CD4-positive, alpha-beta T cell treated with Interleukin-4 for 1 hour (primary cell): ENCODE measurements around the gene RHOU.
A peak's percentile ranks its signal among the peaks of the same experiment; 100 is the strongest.
"Not testable (repeated sequence)": the region's sequence is repeated elsewhere in the genome, so short reads cannot be mapped to it uniquely, and the experiment has no call there.

Experiments used
- DNase-seq, 2 donors: peaks; one replicate each; pipeline ENCODE4 v3.0.0-alpha.2; 2020 to 2022

Gene RHOU

DNA sequence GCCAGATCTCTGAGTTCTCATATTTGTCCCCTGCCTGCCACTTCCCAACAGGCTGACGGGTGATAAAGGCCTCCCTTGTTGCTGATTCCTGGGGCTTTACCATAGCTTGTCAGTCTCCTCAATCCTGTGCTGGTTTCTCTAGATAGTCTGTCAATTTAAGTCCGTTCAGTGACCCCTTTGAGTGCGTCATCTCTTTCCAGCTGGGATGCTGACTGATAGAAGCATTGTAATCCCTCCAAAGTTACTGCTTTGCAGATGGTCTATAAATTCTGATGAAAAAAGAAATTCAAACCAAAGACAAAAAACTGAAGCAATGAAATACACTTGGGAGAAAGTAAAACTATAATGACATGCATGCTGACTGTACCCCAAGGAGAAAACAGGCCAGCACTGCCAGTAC, 28.3 kb downstream of the RHOU start:
- DNase-seq = no peak

DNA sequence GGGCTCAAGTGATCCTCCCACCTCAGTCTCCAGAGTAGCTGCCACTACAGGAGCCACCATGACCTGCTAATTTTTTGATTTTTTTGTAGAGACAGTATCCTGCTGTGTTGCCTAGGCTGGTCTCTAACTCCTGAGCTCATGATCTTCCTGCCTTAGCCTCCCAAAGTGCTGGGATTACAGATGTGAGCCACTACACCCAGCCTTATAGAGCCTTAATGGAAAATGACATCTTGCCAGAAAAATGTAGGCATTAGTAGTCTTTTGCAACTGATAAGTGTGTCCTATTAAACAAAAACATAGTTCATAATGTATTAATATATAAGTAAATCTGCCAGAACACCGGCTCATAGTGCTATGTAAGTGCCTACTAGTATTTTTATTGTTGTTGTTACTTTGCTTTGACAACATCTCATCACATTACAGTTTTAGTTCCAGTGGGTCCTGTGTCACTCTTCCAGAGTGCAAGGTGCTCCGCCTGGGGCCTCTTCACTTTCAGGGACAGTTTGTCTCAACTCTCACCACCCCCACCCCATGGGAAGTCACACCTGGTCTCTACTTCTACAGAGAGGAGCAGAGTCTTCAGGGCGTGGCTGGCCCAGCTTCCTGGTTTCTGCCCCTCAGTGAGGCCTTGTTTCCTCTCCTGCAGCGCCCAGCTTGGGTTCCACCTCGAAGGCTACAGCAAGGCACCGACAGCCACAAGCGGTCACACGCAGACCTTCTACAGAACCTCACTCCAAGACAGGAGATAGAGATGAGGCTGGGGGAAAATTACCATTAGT, 30.1 kb downstream of the RHOU start:
- peak; percentile 46 to 52 for DNase-seq

DNA sequence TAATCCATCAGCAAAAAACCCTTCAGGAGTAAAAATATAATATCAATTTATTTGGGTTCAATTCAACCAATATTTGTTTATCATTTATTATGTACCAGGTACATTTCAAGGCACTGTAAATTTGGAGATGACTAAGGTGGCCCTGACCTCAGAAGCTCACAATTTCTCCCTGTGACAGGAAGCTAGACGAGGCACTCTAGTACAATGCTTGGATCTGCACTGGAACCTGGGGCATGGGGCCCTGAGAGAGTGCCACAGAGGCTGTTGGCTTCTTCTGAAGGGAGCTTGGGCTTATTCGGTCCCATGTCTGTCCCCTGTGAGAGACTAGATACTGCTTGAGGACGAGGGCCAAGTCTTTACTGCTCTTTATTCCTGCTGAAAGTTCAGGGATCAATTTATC, 31.5 kb downstream of the RHOU start:
- DNase-seq = no peak

GRCh38 chr1:228767636-228768354, 32.5 kb downstream of the RHOU start:
- no peak for DNase-seq

- DNase-seq = no peak
Measured at GRCh38 chr1:228768355-228769000, 33.2 kb downstream of the RHOU start.

GRCh38 chr1:228770779-228771223, 35.5 kb downstream of the RHOU start:
- no peak for DNase-seq

- DNase-seq = peak in 1 of 2 donors; percentile 11
Measured at GRCh38 chr1:228772516-228773212, 37.4 kb downstream of the RHOU start.

DNA sequence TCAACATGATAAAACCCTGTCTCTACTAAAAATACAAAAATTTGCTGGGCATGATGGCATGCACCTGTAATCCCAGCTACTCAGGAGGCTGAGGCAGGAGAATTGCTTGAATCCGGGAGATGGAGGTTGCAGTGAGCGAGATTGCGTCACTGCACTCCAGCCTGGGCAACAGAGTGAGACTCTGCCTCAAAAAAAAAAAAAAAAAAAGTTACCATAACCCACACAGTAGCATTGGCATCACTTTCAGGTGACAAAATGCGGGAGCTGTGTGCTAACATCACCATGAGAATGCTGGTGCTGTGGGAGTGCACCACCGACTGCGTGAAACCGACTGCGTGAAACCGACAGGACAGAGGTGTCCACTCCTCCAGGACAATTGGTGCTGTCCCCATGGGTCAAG, 40.7 kb downstream of the RHOU start:
- not testable (repeated sequence) for DNase-seq

DNA sequence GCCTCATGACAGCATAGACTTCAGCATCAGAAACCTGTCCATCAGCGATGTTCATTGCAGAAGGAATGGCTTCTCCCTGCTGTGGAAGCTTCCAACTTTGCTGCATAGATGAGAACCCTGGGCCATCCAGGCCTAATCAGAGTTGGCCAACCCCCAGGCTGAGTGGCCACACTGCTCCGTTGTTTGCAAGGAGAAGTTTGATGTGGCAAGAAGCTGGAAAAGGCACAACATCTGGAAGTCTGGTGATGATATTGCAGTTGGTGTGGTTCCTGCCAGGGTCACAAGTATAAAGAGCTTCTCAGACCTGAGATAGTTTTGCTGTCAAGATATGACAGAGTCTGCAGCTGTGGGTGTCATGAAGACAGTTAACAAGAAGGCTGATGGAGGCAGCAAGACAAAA, 41.2 kb downstream of the RHOU start:
- DNase-seq = no peak

GRCh38 chr1:228777236-228777635, 42.0 kb downstream of the RHOU start:
- no peak for DNase-seq

DNA sequence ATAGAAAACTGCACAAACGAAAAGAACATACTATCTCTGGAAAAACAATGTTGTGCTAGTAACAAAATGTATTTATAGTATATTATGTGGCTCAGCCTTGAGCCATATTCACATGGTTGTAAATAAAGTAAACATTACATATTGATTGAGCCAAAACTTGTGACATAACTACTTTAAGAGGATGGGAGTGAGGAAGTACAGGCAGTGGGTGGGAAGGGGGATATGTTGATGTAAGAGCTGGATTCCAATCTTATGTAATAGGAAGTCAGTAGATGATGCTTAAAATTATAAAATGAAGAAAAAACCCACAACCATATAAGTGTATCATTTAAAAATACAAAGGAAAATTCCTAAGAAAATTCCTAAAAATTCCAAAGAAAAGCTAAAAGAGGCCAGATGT, 42.7 kb downstream of the RHOU start:
- DNase-seq = no peak

- DNase-seq = no peak
Measured at GRCh38 chr1:228778466-228778865, 43.2 kb downstream of the RHOU start.

- DNase-seq = peak in 1 of 2 donors; percentile 26
Measured at GRCh38 chr1:228778961-228779360, 43.7 kb downstream of the RHOU start.

GRCh38 chr1:228781161-228781808, 46.0 kb downstream of the RHOU start:
- DNase-seq = no peak

DNA sequence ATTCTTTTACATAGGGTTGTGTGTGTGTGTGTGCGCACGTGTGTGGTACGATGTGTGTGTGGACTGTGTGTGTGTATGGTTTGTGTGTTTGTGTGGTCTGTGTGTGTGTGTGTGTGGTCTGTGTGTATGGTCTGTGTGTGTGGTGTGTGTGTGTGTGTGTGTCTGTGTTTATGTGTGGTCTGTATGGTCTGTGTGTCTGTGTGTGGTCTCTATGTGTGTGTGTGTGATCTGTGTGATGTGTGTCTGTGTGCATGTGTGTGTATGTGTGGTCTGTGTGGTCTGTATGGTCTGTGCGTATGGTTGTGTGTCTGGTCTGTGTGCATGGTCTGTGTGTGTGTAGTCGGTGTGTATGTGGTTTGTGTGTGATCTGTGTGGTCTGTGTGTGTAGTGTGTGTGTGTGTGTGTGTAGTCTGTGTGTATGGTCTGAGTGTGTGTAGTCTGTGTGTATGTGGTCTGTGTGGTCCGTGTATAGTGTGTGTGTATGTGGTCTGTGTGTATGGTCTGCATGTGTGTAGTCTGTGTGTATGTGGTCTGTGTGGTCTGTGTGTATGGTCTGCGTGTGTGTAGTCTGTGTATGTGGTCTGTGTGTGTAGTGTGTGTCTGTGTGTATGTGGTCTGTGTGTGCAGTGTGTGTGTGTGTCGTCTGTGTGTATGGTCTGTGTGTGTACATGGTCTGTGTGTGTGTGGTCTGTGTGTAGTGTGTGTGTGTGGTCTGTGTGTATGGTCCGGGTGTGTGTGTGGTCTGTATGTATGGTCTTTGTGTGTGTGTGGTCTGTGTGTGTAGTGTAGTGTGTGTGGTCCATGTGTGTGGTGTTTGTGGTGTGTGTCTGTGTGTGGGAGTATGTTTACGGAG, 46.8 kb downstream of the RHOU start:
- no peak for DNase-seq

DNA sequence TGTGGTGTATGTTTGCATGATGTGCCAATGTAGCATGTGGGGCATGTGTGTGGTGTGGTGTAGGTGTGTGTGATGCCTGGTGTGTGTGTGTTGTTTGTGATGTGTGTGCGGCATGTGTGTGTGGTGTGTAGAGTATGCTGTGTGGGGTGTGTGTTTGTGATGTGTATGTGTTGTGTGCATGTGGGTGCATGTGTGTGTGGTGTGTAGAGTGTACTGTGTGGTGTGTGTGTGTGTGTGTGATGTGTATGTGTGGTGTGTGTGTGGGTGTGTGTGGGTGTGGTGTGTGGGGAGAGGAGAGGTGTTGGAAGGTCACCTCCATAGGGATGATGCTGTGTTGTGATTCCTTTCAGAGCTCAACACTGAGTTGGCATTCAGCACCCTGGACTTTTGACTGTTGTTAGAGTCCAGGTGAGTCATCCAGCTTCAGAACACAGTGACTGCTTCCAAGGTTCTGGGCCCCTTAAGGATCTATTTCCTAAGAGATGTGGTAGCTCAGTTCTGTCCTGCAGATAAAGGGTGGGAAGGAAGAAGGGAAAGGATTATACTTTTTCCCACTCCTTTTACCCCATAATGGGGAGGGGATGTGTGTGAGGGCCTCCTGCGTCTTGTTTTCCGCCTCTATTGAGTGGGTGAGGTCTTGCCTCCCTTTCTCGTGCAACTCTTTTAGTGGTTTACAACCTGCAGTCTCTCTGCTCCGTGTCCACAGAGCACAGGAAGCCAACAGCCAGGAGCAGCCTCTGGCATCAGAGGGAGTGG, 47.6 kb downstream of the RHOU start:
- no peak for DNase-seq

GRCh38 chr1:228783418-228784040, 48.2 kb downstream of the RHOU start:
- no peak for DNase-seq

DNA sequence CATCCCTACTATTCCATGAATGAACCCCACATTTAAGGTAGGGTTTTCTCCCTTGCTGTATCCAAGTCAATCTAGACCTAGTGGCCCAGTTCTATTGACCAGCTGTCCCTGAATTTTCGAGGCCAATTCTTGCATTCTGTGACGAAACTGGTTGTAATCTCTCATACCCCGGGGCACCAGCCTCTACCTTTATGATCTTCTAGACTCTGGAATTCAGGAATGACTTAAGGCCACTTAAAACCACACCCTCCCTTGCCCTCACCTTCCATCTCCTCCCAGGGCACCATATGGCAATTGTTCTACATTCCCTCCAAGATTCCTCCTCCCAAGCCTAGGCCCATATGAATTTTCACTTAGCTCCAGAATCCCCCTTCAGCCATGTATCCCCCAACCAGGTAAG, 48.9 kb downstream of the RHOU start:
- no peak for DNase-seq

- DNase-seq = no peak
Measured at GRCh38 chr1:228785366-228786330, 50.4 kb downstream of the RHOU start.
